ENCODE results near the gene C17orf50.

DNA sequence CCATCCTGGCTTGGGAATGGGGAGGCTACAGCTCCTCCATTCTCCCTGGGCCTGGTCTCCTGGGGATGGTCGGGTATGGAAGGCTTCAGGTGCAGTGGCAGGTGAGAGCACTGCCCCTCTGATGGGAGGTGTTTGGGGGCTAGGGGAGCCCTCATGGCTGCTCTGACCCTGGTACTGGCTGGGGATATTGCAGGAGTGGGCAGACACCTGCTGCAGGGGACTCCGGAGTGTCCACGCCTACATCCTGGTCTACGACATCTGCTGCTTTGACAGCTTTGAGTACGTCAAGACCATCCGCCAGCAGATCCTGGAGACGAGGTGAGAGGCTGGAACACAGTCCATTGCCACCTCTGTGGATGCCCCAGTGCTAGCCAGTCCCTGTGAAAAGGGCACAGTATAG, 20.5 kb upstream of the C17orf50 start:
- TF ChIP-seq, protein P1, sequence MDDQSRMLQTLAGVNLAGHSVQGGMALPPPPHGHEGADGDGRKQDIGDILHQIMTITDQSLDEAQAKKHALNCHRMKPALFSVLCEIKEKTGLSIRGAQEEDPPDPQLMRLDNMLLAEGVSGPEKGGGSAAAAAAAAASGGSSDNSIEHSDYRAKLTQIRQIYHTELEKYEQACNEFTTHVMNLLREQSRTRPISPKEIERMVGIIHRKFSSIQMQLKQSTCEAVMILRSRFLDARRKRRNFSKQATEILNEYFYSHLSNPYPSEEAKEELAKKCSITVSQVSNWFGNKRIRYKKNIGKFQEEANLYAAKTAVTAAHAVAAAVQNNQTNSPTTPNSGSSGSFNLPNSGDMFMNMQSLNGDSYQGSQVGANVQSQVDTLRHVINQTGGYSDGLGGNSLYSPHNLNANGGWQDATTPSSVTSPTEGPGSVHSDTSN (IDR thresholded peaks at IDR 0.05) = no peak
- TF ChIP-seq, protein P2, sequence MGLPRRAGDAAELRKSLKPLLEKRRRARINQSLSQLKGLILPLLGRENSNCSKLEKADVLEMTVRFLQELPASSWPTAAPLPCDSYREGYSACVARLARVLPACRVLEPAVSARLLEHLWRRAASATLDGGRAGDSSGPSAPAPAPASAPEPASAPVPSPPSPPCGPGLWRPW (IDR thresholded peaks at IDR 0.05) = no peak
- TF ChIP-seq, protein P3, sequence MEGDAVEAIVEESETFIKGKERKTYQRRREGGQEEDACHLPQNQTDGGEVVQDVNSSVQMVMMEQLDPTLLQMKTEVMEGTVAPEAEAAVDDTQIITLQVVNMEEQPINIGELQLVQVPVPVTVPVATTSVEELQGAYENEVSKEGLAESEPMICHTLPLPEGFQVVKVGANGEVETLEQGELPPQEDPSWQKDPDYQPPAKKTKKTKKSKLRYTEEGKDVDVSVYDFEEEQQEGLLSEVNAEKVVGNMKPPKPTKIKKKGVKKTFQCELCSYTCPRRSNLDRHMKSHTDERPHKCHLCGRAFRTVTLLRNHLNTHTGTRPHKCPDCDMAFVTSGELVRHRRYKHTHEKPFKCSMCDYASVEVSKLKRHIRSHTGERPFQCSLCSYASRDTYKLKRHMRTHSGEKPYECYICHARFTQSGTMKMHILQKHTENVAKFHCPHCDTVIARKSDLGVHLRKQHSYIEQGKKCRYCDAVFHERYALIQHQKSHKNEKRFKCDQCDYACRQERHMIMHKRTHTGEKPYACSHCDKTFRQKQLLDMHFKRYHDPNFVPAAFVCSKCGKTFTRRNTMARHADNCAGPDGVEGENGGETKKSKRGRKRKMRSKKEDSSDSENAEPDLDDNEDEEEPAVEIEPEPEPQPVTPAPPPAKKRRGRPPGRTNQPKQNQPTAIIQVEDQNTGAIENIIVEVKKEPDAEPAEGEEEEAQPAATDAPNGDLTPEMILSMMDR (IDR thresholded peaks at IDR 0.05) = no peak
- TF ChIP-seq EP300 (IDR thresholded peaks at IDR 0.05) (no peak), SMC3 (IDR thresholded peaks at IDR 0.05) (no peak), HEYL (CRISPR knock-in tag; IDR thresholded peaks at IDR 0.05) (no peak), SREBF2 (IDR thresholded peaks at IDR 0.05) (no peak), JUN (IDR thresholded peaks at IDR 0.05) (no peak), ZSCAN20 (CRISPR knock-in tag; IDR thresholded peaks at IDR 0.05) (no peak), HOXA7 (CRISPR knock-in tag; IDR thresholded peaks at IDR 0.05) (no peak), RFX5 (IDR thresholded peaks at IDR 0.05) (no peak), NFE2L2 (conservative IDR thresholded peaks at IDR 0.05; ENCODE audit: low read length) (no peak)
- TF ChIP-seq, protein P4, sequence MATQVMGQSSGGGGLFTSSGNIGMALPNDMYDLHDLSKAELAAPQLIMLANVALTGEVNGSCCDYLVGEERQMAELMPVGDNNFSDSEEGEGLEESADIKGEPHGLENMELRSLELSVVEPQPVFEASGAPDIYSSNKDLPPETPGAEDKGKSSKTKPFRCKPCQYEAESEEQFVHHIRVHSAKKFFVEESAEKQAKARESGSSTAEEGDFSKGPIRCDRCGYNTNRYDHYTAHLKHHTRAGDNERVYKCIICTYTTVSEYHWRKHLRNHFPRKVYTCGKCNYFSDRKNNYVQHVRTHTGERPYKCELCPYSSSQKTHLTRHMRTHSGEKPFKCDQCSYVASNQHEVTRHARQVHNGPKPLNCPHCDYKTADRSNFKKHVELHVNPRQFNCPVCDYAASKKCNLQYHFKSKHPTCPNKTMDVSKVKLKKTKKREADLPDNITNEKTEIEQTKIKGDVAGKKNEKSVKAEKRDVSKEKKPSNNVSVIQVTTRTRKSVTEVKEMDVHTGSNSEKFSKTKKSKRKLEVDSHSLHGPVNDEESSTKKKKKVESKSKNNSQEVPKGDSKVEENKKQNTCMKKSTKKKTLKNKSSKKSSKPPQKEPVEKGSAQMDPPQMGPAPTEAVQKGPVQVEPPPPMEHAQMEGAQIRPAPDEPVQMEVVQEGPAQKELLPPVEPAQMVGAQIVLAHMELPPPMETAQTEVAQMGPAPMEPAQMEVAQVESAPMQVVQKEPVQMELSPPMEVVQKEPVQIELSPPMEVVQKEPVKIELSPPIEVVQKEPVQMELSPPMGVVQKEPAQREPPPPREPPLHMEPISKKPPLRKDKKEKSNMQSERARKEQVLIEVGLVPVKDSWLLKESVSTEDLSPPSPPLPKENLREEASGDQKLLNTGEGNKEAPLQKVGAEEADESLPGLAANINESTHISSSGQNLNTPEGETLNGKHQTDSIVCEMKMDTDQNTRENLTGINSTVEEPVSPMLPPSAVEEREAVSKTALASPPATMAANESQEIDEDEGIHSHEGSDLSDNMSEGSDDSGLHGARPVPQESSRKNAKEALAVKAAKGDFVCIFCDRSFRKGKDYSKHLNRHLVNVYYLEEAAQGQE (IDR thresholded peaks at IDR 0.05) = no peak

All from A549 (cell line).